Epithelial cell of proximal tubule (primary cell): Measurements from ENCODE around the gene LSM4. TPM values are rescaled to one million over a fixed set of nuclear protein-coding genes. Genes with fewer than 3 reads are reported as not detected.
"Not testable (repeated sequence)": the region's sequence is repeated elsewhere in the genome, so short reads cannot be mapped to it uniquely, and the experiment has no call there.

Experiments
- DNase-seq: peaks from one replicate; pipeline ENCODE4 v3.0.0-alpha.2; 2011; ENCODE audit warnings: low read depth
- H3K4me3 ChIP-seq: 2 replicates; pipeline ENCODE4 v1.5.1; 2011; ENCODE audit warnings: low read depth, mild to moderate bottlenecking, low read length
- CTCF ChIP-seq: conservative IDR thresholded peaks from 2 replicates; pipeline ENCODE4 v1.5.1; 2012; ENCODE audit warnings: low read depth, mild to moderate bottlenecking, low read length
- total RNA-seq: library from RNA; depleted of rRNA; stranded (reverse); fragments of >200 nt; gene quantifications from 2 replicates; pipeline ENCODE4 v1.2.3, GENCODE V29; 2015

LSM4 gene
- total RNA-seq, 1 donor from 2014 or later, result 490 TPM

- no peak overlapping the region for H3K4me3 ChIP-seq
- TF ChIP-seq CTCF, result no peak
- DNase-seq, result no peak
Measured at GRCh38 chr19:18362934-18363542, 40.2 kb upstream of the LSM4 start.

- DNase-seq, result no peak
- H3K4me3 ChIP-seq, result no peak overlapping the region
- TF ChIP-seq CTCF, result no peak
Measured at GRCh38 chr19:18361646-18362045, 38.8 kb upstream of the LSM4 start.

- TF ChIP-seq CTCF, result no peak
- no peak overlapping the region for H3K4me3 ChIP-seq
- no peak for DNase-seq
Measured at GRCh38 chr19:18357041-18357440, 34.2 kb upstream of the LSM4 start.

- not testable (repeated sequence) for DNase-seq, H3K4me3 ChIP-seq
Measured at GRCh38 chr19:18354743-18355142, 31.9 kb upstream of the LSM4 start.

- no peak for TF ChIP-seq CTCF
- no peak for DNase-seq
Measured at GRCh38 chr19:18353378-18354005, 30.6 kb upstream of the LSM4 start.

GRCh38 chr19:18351544-18351943 is 28.7 kb upstream of the LSM4 start:
- no peak for DNase-seq
- H3K4me3 ChIP-seq, result no peak overlapping the region
- TF ChIP-seq CTCF, result no peak

More at GRCh38 chr19:18353378-18354005, 30.6 kb upstream of the LSM4 start:
- H3K4me3 ChIP-seq, result no peak overlapping the region

- no peak overlapping the region for H3K4me3 ChIP-seq
- no peak for DNase-seq
- TF ChIP-seq CTCF, result no peak
Measured at GRCh38 chr19:18350490-18350889, 27.6 kb upstream of the LSM4 start.
